Lower lobe of right lung (tissue), 2 donors: ENCODE measurements around the gene VILL. TPM values are rescaled to one million over a fixed set of nuclear protein-coding genes. Genes with fewer than 3 reads are reported as not detected.

Experiments used
- ATAC-seq, 2 donors: fragments of 200-7000 bp; cut with Tn5 transposase; one replicate each; pipeline ENCODE4 v1.9.1; 2020 to 2022; ENCODE audit warnings: mild to moderate bottlenecking in 2 of 2, moderate library complexity in 2 of 2
- DNase-seq: peaks from one replicate; pipeline ENCODE4 v3.0.0-alpha.2; 2020
- H3K27ac ChIP-seq: fragments of 200-600 bp; one replicate; pipeline ENCODE4 v1.8.0; 2022
- H3K27me3 ChIP-seq: fragments of 200-600 bp; one replicate; pipeline ENCODE4 v1.8.0; 2022; ENCODE audit warnings: low read depth
- H3K36me3 ChIP-seq: fragments of 200-600 bp; one replicate; pipeline ENCODE4 v1.8.0; 2022; ENCODE audit warnings: mild to moderate bottlenecking
- H3K4me1 ChIP-seq: fragments of 200-600 bp; one replicate; pipeline ENCODE4 v1.8.0; 2022
- H3K4me3 ChIP-seq: fragments of 200-600 bp; one replicate; pipeline ENCODE4 v1.8.0; 2022; ENCODE audit warnings: mild to moderate bottlenecking
- H3K9me3 ChIP-seq: fragments of 200-600 bp; one replicate; pipeline ENCODE4 v1.8.0; 2022
- intact Hi-C: fragments of 100-400 bp; cut with DNase I; formaldehyde crosslinking; loops from one replicate; pipeline ENCODE4 v1.11.0; 2022
- total RNA-seq: library from RNA; stranded (reverse); fragmentation: NEBNext Ultra II Directional; extraction: Animal tissue kit (Norgen Biotek cat#: 25700); gene quantifications from one replicate; pipeline ENCODE4 v1.2.1, GENCODE V29; 2021
- TF ChIP-seq, protein P1 (sequence below): fragments of 200-600 bp; IDR thresholded peaks from one replicate; pipeline ENCODE4 v1.8.0; 2022; ENCODE audit warnings: antibody characterized with exemption, mild to moderate bottlenecking
- donor health status: DM: no; HTN: yes; CAD: no; lungs with severe emphysema.

VILL gene
- total RNA-seq, 1 donor from 2014 or later = 12.5 TPM

DNA sequence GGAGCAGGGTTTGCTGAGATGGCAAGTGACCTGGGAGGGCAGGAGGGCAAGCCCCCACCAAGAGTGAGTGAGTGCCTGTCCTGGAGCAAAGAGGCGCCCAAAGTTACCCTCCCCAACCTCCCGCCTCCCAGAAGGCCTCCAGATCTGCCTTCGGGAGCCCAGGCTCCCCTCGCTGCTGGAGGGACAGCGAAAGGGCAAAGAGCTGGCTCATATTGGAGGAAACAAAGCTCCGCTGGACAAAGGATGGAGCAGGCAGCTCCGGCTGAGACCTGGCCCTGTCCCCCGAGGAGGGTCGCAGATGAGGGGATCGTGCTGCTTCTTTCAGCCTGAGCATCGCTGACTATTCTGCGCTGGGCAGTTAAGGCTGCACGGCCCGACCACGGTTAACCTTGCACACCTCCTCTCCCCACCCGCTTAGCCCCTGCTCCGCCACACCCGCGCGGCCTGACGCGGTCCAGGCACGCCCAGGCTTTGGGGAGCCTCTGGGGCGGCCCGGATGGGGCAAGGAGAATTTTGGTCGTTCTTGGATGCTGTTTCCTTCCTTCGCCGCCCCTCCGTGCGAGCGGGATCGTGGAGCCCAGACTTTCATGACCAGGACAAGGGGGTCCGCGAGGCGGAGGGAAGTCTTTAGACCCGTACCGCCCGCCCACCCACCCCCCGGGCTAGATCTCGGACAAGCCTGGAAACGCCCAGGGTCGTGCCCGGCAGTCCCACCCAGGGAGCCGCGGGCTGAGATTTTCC, 38.2 kb downstream of the VILL start:
- intact Hi-C loops = no loop called here
- H3K4me1 ChIP-seq = peaks cover 48% of the 10 kb centered on the region
- H3K36me3 ChIP-seq = no peaks in the 10 kb centered on the region
- peak overlapping the region; percentile 88 for H3K27ac ChIP-seq
- no peak for DNase-seq
- H3K27me3 ChIP-seq = no peaks in the 10 kb centered on the region
- TF ChIP-seq, protein P1, sequence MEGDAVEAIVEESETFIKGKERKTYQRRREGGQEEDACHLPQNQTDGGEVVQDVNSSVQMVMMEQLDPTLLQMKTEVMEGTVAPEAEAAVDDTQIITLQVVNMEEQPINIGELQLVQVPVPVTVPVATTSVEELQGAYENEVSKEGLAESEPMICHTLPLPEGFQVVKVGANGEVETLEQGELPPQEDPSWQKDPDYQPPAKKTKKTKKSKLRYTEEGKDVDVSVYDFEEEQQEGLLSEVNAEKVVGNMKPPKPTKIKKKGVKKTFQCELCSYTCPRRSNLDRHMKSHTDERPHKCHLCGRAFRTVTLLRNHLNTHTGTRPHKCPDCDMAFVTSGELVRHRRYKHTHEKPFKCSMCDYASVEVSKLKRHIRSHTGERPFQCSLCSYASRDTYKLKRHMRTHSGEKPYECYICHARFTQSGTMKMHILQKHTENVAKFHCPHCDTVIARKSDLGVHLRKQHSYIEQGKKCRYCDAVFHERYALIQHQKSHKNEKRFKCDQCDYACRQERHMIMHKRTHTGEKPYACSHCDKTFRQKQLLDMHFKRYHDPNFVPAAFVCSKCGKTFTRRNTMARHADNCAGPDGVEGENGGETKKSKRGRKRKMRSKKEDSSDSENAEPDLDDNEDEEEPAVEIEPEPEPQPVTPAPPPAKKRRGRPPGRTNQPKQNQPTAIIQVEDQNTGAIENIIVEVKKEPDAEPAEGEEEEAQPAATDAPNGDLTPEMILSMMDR = no peak
- ATAC-seq = peak in 1 of 2 donors; percentile 5
- no peaks in the 10 kb centered on the region for H3K9me3 ChIP-seq
- peak overlapping the region; percentile 81 for H3K4me3 ChIP-seq

DNA sequence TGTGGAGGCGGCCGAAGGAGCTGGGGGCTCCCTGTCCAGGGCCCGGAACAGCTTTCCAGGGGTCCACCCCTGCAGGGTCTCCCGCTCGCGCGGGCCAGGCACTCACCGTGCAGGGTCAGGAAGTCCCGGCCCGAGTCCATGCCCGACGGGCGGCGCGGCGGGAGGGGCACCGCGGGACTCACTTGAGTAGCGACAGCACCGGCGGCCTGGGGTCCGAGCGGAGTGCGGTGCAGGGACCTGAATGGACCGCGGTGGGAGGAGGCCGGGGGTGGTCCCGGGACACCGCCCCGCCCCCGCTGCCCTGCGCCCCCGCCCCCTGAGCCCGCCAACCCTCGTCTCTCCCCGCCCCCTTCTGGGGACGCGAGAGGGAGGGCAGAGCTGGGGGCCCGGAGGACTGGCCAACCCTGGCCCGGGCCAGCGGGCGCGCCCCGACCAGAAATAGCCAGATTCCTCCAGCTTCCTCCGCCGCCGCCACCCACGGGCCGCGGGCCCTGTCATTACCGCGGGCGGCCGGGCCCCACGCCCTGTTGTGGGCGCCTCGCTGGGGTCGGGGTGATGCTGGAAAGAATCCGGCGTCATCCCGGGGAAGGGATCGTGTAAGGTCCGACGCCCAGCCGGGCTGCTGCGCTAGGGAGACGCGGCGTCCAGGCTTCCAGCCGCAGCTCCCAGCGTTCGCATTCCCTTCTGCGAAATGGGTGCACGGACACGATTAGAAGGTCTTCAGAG, 39.0 kb downstream of the VILL start, which contains the start of gene PLCD1:
Gene PLCD1 (minus strand): TSS at position 243 of the 726 bp plus-strand sequence. CDS start 103 bp downstream, at position 140.
- TF ChIP-seq, protein P1 = no peak
- Histone ChIP-seq H3K4me3 (peak within 1 kb of the TSS; percentile 81), H3K9me3 (no peaks in the 10 kb centered on the region), H3K4me1 (peaks cover 44% of the 10 kb centered on the region), H3K27ac (peak within 1 kb of the TSS; percentile 88), H3K27me3 (no peaks in the 10 kb centered on the region), H3K36me3 (no peaks in the 10 kb centered on the region)
- peak; percentile 64 to 73 for ATAC-seq
- intact Hi-C loops = no loop called here
- DNase-seq = peak; percentile 85

DNA sequence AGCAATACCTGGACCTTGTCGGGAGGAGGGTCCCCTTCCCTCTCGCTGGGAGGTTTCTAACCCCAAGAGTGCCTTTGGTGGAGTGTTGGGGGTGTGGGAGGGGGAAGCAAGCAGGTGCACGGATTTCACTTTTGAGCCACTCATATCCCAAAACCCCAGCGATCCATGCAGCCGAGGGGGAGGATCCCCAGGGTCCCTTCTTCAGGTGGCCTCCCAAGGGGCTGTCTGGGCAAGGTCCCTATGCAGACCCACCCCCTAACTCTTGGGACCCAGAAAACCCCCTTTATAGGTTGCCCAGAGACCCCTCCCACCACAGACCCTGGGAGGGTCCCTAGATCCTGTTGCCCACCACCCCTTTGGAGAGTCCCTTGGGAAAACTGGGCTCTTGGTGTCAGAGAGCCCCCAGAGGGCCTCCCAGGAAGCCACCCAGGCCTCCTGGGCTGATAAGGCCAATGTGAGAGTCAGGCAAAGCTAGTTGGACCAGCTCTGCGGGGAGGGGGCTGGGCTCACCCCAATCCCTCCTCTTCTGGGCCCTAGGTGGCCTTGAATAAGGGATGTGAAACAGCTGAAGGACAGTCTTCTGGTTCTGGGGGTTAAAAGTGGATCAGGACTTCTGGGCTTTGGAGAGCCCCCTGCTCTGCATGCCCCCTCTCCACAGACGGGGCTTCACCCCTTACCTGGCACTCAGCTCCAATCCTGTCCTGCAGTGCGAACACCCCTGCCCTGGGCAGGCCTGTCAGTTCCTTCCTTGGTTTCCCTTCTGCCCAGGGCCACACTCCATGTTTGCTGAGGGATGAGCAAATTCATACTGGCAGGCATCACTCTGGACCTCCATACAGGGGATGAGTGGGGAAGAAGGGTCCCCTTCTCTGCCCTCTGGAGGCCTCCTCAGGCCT, 39.8 kb downstream of the VILL start:
- H3K4me3 ChIP-seq = peak overlapping the region; percentile 81
- ATAC-seq (no peak), DNase-seq (no peak)

DNA sequence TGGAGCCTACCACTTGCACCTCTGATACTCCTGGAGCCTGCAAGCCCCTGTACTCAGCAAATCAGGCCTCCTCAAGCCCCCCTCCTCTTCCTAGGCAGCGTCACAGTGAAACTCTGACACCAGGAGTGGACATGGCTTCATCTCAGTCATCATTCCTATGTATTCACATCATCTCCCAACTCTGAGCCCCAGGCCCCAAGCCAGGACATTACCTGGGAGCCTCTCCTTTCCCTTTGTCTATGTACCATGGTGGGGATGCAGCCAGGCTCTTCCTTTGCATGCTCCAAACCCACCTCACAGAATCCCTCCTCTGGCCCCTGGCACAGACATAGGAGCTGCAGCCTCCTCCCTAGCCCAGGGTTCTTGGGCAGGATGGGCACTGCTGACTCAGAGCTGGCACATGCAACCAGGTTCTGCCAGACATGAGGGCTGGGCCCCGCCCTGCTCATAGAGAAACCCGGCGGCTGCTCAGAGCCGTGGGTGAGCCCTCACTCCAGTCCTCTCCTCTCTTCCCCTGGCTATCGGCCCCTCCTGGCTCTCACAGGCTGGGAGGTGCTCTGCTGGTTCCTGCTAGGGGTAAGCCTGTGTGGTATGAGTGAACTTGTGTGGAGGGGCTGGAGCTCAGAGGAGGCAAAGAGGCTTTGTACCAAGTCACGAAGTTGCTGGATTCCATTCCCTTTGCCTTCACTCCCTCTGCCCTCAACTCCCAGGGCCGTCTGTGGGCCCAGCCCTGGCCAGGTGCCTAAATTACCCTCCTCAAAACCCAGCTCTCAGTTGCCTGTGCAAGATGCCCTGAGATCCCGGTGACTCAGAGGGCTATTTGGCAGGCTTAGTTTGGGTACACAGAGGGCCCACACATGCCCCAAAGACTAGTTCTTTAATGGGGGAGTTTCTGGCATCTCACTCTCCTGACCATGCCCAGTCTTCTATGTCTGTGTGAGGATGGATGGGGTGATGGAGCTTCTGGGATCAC, 40.7 kb downstream of the VILL start:
- Histone ChIP-seq H3K36me3 (no peaks in the 10 kb centered on the region), H3K4me1 (peaks cover 32% of the 10 kb centered on the region), H3K9me3 (no peaks in the 10 kb centered on the region), H3K4me3 (no peak overlapping the region), H3K27ac (peak overlapping the region; percentile 88), H3K27me3 (no peaks in the 10 kb centered on the region)
- peak; percentile 75 to 81 for ATAC-seq
- TF ChIP-seq, protein P1 = no peak
- peak; percentile 87 for DNase-seq
- intact Hi-C loops = no loop called here

More for the DNA sequence above, 39.8 kb downstream of the VILL start:
- Histone ChIP-seq H3K9me3 (no peaks in the 10 kb centered on the region), H3K36me3 (no peaks in the 10 kb centered on the region), H3K4me1 (peaks cover 41% of the 10 kb centered on the region), H3K27me3 (no peaks in the 10 kb centered on the region), H3K27ac (peak overlapping the region; percentile 88)
- intact Hi-C loops = no loop called here
- TF ChIP-seq, protein P1 = no peak
